Small intestine (tissue), 16 donors: ENCODE results near the gene CAMK2N1. TPM values are rescaled to one million over a fixed set of nuclear protein-coding genes. Genes with fewer than 3 reads are reported as not detected.

Source experiments
- DNase-seq, 2 donors: peaks; one replicate each; pipeline versions ENCODE4 v3.0.0 to v3.0.0-alpha.2; 2013
- FAIRE-seq: peaks from 2 replicates; lab custom pipeline; 2012; peaks lifted over from hg19 to GRCh38; lab: Jason Lieb, UNC
- H3K27ac ChIP-seq, 3 donors: one replicate each; pipeline ENCODE4 v1.5.1; 2013; ENCODE audit warnings: low read length in 2 of 3, mild to moderate bottlenecking in 2 of 3, control low read depth in 1 of 3, inconsistent platforms in 1 of 3, low read depth in 1 of 3, moderate library complexity in 1 of 3
- H3K27me3 ChIP-seq, 3 donors: one replicate each; pipeline ENCODE4 v1.6.1; 2013; ENCODE audit warnings: low read length in 3 of 3, inconsistent platforms in 1 of 3; ENCODE audit not compliant: control insufficient read depth in 3 of 3, insufficient read depth in 3 of 3
- H3K36me3 ChIP-seq, 3 donors: one replicate each; pipeline ENCODE4 v1.6.1; 2013; ENCODE audit warnings: low read length in 3 of 3, inconsistent platforms in 1 of 3, low read depth in 1 of 3, mild to moderate bottlenecking in 1 of 3, moderate library complexity in 1 of 3; ENCODE audit not compliant: control insufficient read depth in 3 of 3, insufficient read depth in 2 of 3
- H3K4me1 ChIP-seq, 3 donors: one replicate each; pipeline ENCODE4 v1.6.1; 2013; ENCODE audit warnings: low read length in 2 of 3, inconsistent platforms in 1 of 3, low read depth in 1 of 3, mild to moderate bottlenecking in 1 of 3, moderate library complexity in 1 of 3; ENCODE audit not compliant: control insufficient read depth in 3 of 3, insufficient read depth in 2 of 3
- H3K4me3 ChIP-seq, 3 donors: one replicate each; pipeline ENCODE4 v1.5.1; 2013; ENCODE audit warnings: low read length in 3 of 3, control low read depth in 1 of 3, inconsistent platforms in 1 of 3, low read depth in 1 of 3, mild to moderate bottlenecking in 1 of 3, moderate library complexity in 1 of 3
- H3K9me3 ChIP-seq, 2 donors: one replicate each; pipeline ENCODE4 v1.6.1; 2013; ENCODE audit warnings: low read depth in 1 of 2, low read length in 1 of 2; ENCODE audit not compliant: control insufficient read depth in 2 of 2, insufficient read depth in 1 of 2
- WGBS, 3 donors: extraction: QIAGEN DNeasy Blood & Tissue Kit; methylation state at CpG; one replicate each; pipeline ENCODE4 v1.1.7; 2013; 5-methylcytosine and 5-hydroxymethylcytosine counted together
- long read RNA-seq, 10 donors: transcript quantifications; one replicate each; lab custom pipeline, GENCODE V29; 2026
- polyA plus RNA-seq, 4 donors: library from polyadenylated mRNA; stranded (reverse) in 3 of 4; unstranded in 1 of 4; fragments of 200-250 nt in 3 of 4; fragments of 120-200 nt in 1 of 4; gene quantifications; one replicate each; pipeline versions ENCODE4 v1.2.1 to v1.2.3, GENCODE V29; 2013
- donor health status: healthy with polysubstance abuse.
- donor health status: control.
- donor health status: control.
- donor health status: Bipolar disorder and iron deficiency.
- donor health status: healthy.

Gene CAMK2N1
- polyA plus RNA-seq, result 100 to 1,000 TPM in 3 of 4 donors, 10 to 100 TPM in 1; 27.0 to 260 (median 123) TPM
- long read RNA-seq, donor 1, result 0 reads
- long read RNA-seq, donor 2, transcript CAMK2N1-201 (2 exons, 2,336 nt), result major isoform, 57 of 59 reads
- long read RNA-seq, donor 2, partial matches to known transcripts, result 0 of 59 reads
- long read RNA-seq, donor 2, other reads (novel, unspliced or antisense), result 0 of 59 reads
- long read RNA-seq, donor 3, transcript CAMK2N1-201 (2 exons, 2,336 nt), result major isoform, 92 of 94 reads
- long read RNA-seq, donor 3, partial matches to known transcripts, result 0 of 94 reads
- long read RNA-seq, donor 3, other reads (novel, unspliced or antisense), result 0 of 94 reads
- long read RNA-seq, donor 4, result 0 reads
- long read RNA-seq, donor 5, transcript CAMK2N1-201 (2 exons, 2,336 nt), result major isoform, 37 of 38 reads
- long read RNA-seq, donor 5, partial matches to known transcripts, result 0 of 38 reads
- long read RNA-seq, donor 5, other reads (novel, unspliced or antisense), result 0 of 38 reads
- long read RNA-seq, donor 6, transcript CAMK2N1-202 (2 exons, 812 nt), result minor isoform, 5 of 94 reads
- long read RNA-seq, donor 6, transcript CAMK2N1-201 (2 exons, 2,336 nt), result major isoform, 89 of 94 reads
- long read RNA-seq, donor 6, partial matches to known transcripts, result 0 of 94 reads
- long read RNA-seq, donor 6, other reads (novel, unspliced or antisense), result 0 of 94 reads
- long read RNA-seq, donor 7, result 0 reads
- long read RNA-seq, donor 8, partial matches to known transcripts, result 0 of 1 reads
- long read RNA-seq, donor 8, other reads (novel, unspliced or antisense), result 0 of 1 reads
- long read RNA-seq, donor 9, transcript CAMK2N1-201 (2 exons, 2,336 nt), result major isoform, 25 of 36 reads
- long read RNA-seq, donor 9, partial matches to known transcripts, result 11 of 36 reads
- long read RNA-seq, donor 9, other reads (novel, unspliced or antisense), result 0 of 36 reads
- long read RNA-seq, donor 10, transcript CAMK2N1-201 (2 exons, 2,336 nt), result major isoform, 124 of 209 reads
- long read RNA-seq, donor 10, partial matches to known transcripts, result 85 of 209 reads
- long read RNA-seq, donor 10, other reads (novel, unspliced or antisense), result 0 of 209 reads

DNA sequence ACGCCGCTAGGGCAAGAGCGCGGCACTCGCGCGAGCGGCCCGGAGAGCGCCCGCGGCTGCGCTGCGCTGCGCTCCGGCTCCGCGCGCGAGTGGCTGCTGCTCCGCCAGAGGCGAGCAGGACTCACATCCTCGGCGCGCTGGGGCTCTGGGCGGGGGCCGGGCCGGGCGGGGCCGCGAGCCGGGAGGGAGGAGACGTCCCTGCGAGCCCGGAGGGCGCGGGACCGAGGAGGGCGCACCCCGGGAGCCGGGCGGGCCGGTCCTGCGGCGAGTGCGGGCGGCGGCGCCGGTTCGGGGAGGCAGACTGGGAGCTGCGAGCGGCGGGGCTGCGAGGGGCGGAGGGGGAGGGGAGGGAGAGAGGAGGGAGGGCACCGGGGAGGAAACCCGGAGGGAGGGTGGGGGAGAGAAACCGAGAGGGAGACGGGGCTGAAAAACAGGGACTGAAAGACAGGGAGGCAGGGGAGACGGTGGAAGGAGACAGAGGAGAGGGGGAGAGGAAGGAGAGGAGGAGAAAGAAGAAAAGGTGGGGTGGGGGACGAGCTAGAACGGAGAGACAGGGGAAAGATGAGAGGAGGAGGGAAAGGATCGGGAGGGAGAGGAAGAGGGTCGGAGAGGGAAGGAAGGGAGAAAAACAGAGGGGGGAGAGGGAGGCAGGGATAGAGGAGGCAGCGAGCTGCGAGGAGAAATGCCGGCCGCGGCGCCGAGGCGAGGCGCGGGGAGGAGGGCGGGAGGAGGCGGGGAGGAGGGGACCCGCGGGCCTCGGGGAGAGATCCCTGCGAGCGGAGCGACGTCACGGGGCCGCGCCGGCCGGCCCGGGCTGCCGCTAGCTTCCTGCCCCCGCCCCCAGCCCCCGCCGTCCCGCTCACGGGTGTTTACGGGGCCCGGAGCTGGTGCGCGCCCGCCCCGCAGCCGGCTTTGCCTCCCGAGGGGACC, at the start of gene CAMK2N1:
TSS of gene CAMK2N1 (minus strand) at position 684 of the 930 bp plus-strand sequence. CDS start 831 bp downstream, outside the sequence.
- Histone ChIP-seq H3K27ac (peak within 1 kb of the TSS; percentile 97 to 99 (median 99)), H3K4me3 (peak within 1 kb of the TSS; percentile 57 to 86 (median 80)), H3K4me1 (peaks cover 3 to 29% (median 5%) of the 10 kb centered on the region in 3 donors), H3K27me3 (peaks cover 0 to 7% (median 3%) of the 10 kb centered on the region in 3 donors), H3K9me3 (no peaks in the 10 kb centered on the region), H3K36me3 (peaks cover 0 to 10% (median 0%) of the 10 kb centered on the region in 3 donors)
- DNase-seq (peak; percentile 80 to 91), FAIRE-seq (no peak)
- WGBS, 3 donors, result 0 to 1% (median 0%) methylated on average over 22 to 104 of the region's 104 CpGs

GRCh38 chr1:20534659-20535417, 48.8 kb upstream of the CAMK2N1 start:
- no peak overlapping the region for H3K27ac ChIP-seq
- FAIRE-seq (no peak), DNase-seq (no peak)
- no peaks in the 10 kb centered on the region for H3K9me3 ChIP-seq
- H3K4me3 ChIP-seq, result no peak overlapping the region
- no peaks in the 10 kb centered on the region for H3K4me1 ChIP-seq
- H3K36me3 ChIP-seq, result no peaks in the 10 kb centered on the region
- H3K27me3 ChIP-seq, result peaks cover 0 to 27% (median 6%) of the 10 kb centered on the region in 3 donors
- 59 to 62% (median 61%) methylated on average over 12 of the region's 12 CpGs for WGBS, 3 donors

- H3K36me3 ChIP-seq, result no peaks in the 10 kb centered on the region
- WGBS, 3 donors, result 41 to 51% (median 47%) methylated on average over 4 of the region's 4 CpGs
- no peaks in the 10 kb centered on the region for H3K9me3 ChIP-seq
- peaks cover 0 to 34% (median 8%) of the 10 kb centered on the region in 3 donors for H3K27me3 ChIP-seq
- H3K27ac ChIP-seq, result no peak overlapping the region
- no peaks in the 10 kb centered on the region for H3K4me1 ChIP-seq
- FAIRE-seq (no peak), DNase-seq (no peak)
- no peak overlapping the region for H3K4me3 ChIP-seq
Observed at GRCh38 chr1:20533635-20534034, 47.6 kb upstream of the CAMK2N1 start.

- FAIRE-seq (no peak), DNase-seq (no peak)
- Histone ChIP-seq H3K27me3 (peaks cover 0 to 46% (median 8%) of the 10 kb centered on the region in 3 donors), H3K36me3 (no peaks in the 10 kb centered on the region), H3K4me3 (no peak overlapping the region), H3K27ac (no peak overlapping the region), H3K4me1 (no peaks in the 10 kb centered on the region), H3K9me3 (no peaks in the 10 kb centered on the region)
- WGBS, 3 donors, result 57 to 64% (median 64%) methylated on average over 6 of the region's 6 CpGs
Observed at GRCh38 chr1:20530901-20531300, 44.9 kb upstream of the CAMK2N1 start.

- no peaks in the 10 kb centered on the region for H3K4me1 ChIP-seq
- H3K27ac ChIP-seq, result no peak overlapping the region
- peaks cover 0 to 44% (median 8%) of the 10 kb centered on the region in 3 donors for H3K27me3 ChIP-seq
- FAIRE-seq (no peak), DNase-seq (no peak)
- H3K36me3 ChIP-seq, result no peaks in the 10 kb centered on the region
- H3K9me3 ChIP-seq, result no peaks in the 10 kb centered on the region
- H3K4me3 ChIP-seq, result no peak overlapping the region
- 21 to 33% (median 27%) methylated on average over 8 of the region's 8 CpGs for WGBS, 3 donors
Observed at GRCh38 chr1:20530306-20530705, 44.3 kb upstream of the CAMK2N1 start.

DNA sequence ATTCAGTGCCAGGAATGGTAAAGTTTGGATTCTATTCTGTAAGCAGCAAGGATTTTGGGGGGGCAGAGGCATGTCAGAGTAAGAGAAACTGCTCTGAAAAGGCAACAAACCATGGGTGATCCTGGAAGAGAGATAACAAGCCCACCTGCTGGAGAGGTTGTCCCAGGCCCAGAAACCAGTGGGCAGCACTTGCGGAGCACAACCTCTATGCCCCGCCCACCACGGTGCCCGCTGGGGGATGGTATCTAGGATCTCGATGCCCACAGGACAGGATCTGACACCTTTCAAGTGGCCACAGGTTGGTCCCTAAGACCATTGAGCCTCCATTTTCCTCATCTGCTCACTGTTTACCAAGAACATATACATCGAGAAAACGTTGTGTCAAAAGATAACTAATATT, 42.2 kb upstream of the CAMK2N1 start:
- Histone ChIP-seq H3K27me3 (peaks cover 0 to 35% (median 8%) of the 10 kb centered on the region in 3 donors), H3K4me3 (no peak overlapping the region), H3K27ac (no peak overlapping the region), H3K4me1 (no peaks in the 10 kb centered on the region), H3K36me3 (no peaks in the 10 kb centered on the region), H3K9me3 (no peaks in the 10 kb centered on the region)
- DNase-seq (no peak), FAIRE-seq (no peak)
- 47 to 63% (median 50%) methylated on average over 7 of the region's 7 CpGs for WGBS, 3 donors

DNA sequence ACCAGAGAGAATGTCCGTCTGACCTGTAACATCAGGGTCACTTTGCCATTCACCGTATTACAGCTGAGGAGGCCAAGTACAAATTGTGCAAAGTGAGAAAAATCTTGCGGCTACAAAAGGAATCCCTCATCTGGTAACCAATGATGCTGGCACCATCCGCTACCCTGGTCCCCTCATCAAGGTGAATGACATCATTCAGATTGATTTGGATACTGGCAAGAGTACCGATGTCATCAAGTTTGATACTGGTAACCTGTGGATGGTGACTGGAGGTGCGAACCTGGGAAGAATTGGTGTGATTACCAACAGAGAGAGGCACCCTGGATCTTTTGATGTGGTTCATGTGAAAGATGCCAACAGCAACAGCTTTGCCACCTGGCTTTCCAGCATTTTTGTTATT, 40.3 kb upstream of the CAMK2N1 start:
- peaks cover 0 to 35% (median 2%) of the 10 kb centered on the region in 3 donors for H3K27me3 ChIP-seq
- no peaks in the 10 kb centered on the region for H3K9me3 ChIP-seq
- H3K36me3 ChIP-seq, result no peaks in the 10 kb centered on the region
- FAIRE-seq (no peak), DNase-seq (no peak)
- no peak overlapping the region for H3K27ac ChIP-seq
- 76 to 90% (median 82%) methylated on average over 6 of the region's 6 CpGs for WGBS, 3 donors
- H3K4me3 ChIP-seq, result no peak overlapping the region
- no peaks in the 10 kb centered on the region for H3K4me1 ChIP-seq
